Lung (tissue), 12 donors: Measurements from ENCODE around the gene MOSMO. TPM values are rescaled to one million over a fixed set of nuclear protein-coding genes. Genes with fewer than 3 reads are reported as not detected.
A peak's percentile ranks its signal among the peaks of the same experiment; 100 is the strongest.

Source experiments
- ATAC-seq: fragments of 200-7000 bp; cut with Tn5 transposase; one replicate; pipeline ENCODE4 v1.9.1; 2020; ENCODE audit warnings: moderate number of reproducible peaks; ENCODE audit not compliant: insufficient read depth, low FRiP score
- DNase-seq, 3 donors: peaks; one replicate each; pipeline ENCODE4 v3.0.0-alpha.2; 2013 to 2017
- H3K27ac ChIP-seq, 2 donors: one replicate each; pipeline ENCODE4 v1.5.1; 2013; ENCODE audit warnings: mild to moderate bottlenecking in 2 of 2, moderate library complexity in 2 of 2, control low read depth in 1 of 2, inconsistent platforms in 1 of 2, low read depth in 1 of 2, low read length in 1 of 2
- H3K27me3 ChIP-seq, 3 donors: one replicate each; pipeline ENCODE4 v1.5.1; 2013; ENCODE audit warnings: low read length in 2 of 3; ENCODE audit not compliant: control insufficient read depth in 3 of 3, insufficient read depth in 3 of 3
- H3K36me3 ChIP-seq, 4 donors: one replicate each; pipeline ENCODE4 v1.5.1; 2013; ENCODE audit warnings: low read length in 4 of 4, mild to moderate bottlenecking in 1 of 4, moderate library complexity in 1 of 4; ENCODE audit not compliant: control insufficient read depth in 4 of 4, insufficient read depth in 4 of 4
- H3K4me1 ChIP-seq, 5 donors: one replicate each; pipeline ENCODE4 v1.5.1; 2013; ENCODE audit warnings: low read length in 5 of 5, mild to moderate bottlenecking in 2 of 5, moderate library complexity in 1 of 5; ENCODE audit not compliant: control insufficient read depth in 5 of 5, insufficient read depth in 5 of 5
- H3K4me3 ChIP-seq: one replicate; pipeline ENCODE4 v1.5.1; 2013; ENCODE audit warnings: mild to moderate bottlenecking, control low read depth, moderate library complexity
- H3K9ac ChIP-seq, 2 donors: one replicate each; pipeline ENCODE4 v1.5.1; 2013; ENCODE audit warnings: low read length in 2 of 2, control low read depth in 1 of 2; ENCODE audit not compliant: insufficient read depth in 1 of 2
- H3K9me3 ChIP-seq, 4 donors: one replicate each; pipeline ENCODE4 v1.5.1; 2013; ENCODE audit warnings: low read length in 3 of 4, mild to moderate bottlenecking in 1 of 4, moderate library complexity in 1 of 4; ENCODE audit not compliant: control insufficient read depth in 4 of 4, insufficient read depth in 3 of 4
- WGBS, 2 donors: extraction: QIAGEN DNeasy Blood & Tissue Kit; methylation state at CpG; one replicate each; pipeline ENCODE4 v1.1.7; 2013; 5-methylcytosine and 5-hydroxymethylcytosine counted together
- polyA plus RNA-seq, 2 donors: library from polyadenylated mRNA; stranded (reverse); fragments of 200-250 nt; gene quantifications; one replicate each; pipeline ENCODE4 v1.2.1, GENCODE V29; 2013
- total RNA-seq, 2 donors: library from RNA; depleted of rRNA in 1 of 2; stranded (reverse); fragments of >200 nt in 1 of 2; gene quantifications; one replicate each; pipeline ENCODE4 v1.2.1, GENCODE V29; 2014 to 2021
- TF ChIP-seq, protein P1 (sequence below): IDR thresholded peaks from 2 replicates; pipeline ENCODE4 v1.5.1; 2012; ENCODE audit warnings: mild to moderate bottlenecking; ENCODE audit errors: control extremely low read depth, extremely low read depth
- donor health status: control.
- donor health status: control.
- donor health status: Bipolar disorder and iron deficiency.
- donor health status: healthy.
- donor health status: DM: yes; HTN: yes; CAD: no.

The MOSMO gene
- total and polyA plus RNA-seq, 4 donors: 10.3 to 30.6 (median 11.3) TPM

DNA sequence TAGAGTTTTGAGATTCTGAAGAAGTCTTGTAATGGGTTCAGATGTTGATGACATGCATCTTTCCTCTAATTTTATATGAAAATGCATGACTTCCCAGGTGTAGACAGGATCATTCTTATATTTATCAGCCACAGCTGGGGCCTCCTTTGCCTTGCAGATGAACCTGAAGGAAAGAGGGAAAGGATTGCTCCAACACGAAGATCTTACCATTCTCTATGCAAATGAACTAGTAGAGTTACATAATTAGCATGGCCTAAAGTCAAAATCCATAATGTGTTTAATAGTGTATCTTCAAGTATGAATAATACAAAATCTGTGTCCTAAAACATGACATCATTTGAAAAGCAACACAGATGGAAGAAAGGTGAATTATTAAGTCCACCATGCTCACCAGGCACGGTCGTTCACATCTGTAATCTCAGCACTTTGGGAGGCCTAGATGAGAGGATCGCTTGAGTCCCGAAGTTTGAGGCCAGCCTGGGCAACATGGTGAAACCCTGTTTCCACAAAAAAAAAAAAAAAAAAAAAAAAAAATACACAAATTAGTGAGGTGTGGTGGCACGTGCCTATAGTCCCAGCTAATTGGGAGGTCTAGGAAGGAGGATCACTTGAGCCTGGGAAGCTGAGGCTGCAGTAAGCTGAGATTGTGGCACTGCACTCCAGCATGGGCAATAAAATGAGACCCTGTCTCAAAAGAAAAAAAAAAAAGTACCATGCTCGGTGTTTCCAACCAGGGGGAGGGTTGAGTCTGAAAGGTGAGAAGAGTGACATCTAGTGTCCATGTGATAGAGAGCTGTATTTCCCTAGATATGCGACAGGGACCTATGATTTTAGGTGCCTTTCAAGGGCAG lies 90.7 kb downstream of the MOSMO start:
- DNase-seq: peak in 2 of 3 donors; percentile 51 to 65
- TF ChIP-seq, protein P1, sequence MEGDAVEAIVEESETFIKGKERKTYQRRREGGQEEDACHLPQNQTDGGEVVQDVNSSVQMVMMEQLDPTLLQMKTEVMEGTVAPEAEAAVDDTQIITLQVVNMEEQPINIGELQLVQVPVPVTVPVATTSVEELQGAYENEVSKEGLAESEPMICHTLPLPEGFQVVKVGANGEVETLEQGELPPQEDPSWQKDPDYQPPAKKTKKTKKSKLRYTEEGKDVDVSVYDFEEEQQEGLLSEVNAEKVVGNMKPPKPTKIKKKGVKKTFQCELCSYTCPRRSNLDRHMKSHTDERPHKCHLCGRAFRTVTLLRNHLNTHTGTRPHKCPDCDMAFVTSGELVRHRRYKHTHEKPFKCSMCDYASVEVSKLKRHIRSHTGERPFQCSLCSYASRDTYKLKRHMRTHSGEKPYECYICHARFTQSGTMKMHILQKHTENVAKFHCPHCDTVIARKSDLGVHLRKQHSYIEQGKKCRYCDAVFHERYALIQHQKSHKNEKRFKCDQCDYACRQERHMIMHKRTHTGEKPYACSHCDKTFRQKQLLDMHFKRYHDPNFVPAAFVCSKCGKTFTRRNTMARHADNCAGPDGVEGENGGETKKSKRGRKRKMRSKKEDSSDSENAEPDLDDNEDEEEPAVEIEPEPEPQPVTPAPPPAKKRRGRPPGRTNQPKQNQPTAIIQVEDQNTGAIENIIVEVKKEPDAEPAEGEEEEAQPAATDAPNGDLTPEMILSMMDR: peak; percentile 24
- 53 to 60% methylated on average over 8 of the region's 8 CpGs for WGBS, 2 donors

DNA sequence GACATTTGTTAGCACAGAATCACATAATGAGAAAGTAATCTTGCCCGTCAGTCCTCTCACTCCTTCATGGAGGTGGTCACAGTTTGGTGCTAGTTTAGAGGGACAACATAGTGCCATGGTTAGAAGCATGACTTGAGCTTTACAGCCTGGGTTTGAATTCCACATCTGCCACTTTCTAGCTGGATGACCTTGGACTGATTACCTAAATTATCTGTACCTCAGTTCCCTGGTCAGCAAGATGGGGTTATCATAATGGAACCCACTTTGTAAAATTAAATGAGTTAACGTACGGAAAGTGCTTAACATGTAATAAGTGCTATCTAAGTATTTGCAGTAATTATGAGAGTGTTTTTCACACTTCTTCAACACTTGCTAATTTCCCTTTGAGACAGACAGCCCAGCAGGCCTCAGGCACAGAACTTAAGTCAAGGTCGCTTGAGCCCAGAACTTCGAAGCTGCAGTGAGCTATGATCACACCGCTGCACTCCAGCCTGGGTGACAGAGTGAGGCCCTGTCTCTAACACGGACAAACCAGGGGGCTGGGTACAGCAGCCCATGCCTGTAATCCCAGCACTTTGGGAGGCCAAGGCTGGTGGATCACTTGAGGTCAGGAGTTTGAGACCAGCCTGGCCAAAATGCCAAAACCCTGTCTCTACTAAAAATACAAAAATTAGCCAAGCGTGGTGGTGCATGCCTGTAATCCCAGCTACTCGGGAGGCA lies 91.5 kb downstream of the MOSMO start:
- Histone ChIP-seq H3K27ac (no peak overlapping the region), H3K9me3 (no peaks in the 10 kb centered on the region), H3K27me3 (no peaks in the 10 kb centered on the region), H3K9ac (no peak overlapping the region), H3K4me1 (no peaks in the 10 kb centered on the region), H3K4me3 (no peak overlapping the region), H3K36me3 (no peaks in the 10 kb centered on the region)
- ATAC-seq (no peak), DNase-seq (no peak)
- WGBS, 2 donors: 79 to 88% methylated on average over 9 of the region's 9 CpGs
- TF ChIP-seq, protein P1: no peak

More for the DNA sequence above, 90.7 kb downstream of the MOSMO start:
- H3K4me3 ChIP-seq: no peak overlapping the region
- no peak overlapping the region for H3K27ac ChIP-seq
- no peaks in the 10 kb centered on the region for H3K27me3 ChIP-seq
- no peak for ATAC-seq
- H3K9ac ChIP-seq: no peak overlapping the region
- H3K4me1 ChIP-seq: peaks cover 0 to 2% (median 0%) of the 10 kb centered on the region in 5 donors
- no peaks in the 10 kb centered on the region for H3K9me3 ChIP-seq
- H3K36me3 ChIP-seq: no peaks in the 10 kb centered on the region

DNA sequence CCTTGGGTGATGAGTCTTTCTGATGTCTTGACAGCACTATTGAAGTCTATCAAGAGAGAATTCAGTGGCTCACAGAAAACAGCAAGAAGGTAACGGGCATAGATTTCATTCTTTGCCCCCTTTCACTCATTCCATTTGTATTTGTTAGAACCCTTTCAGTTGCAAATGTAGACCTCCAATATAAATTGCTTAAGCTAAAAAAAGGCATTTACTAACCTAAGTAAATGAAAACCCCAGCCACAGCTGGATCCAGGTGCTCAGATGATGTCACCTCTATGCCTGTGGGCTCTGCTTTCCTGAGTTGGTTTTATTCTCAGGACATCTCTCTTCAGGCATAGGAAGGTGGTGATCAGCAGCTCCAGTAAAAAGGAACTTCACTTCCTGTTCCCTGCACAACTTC lies 95.5 kb downstream of the MOSMO start:
- H3K36me3 ChIP-seq: no peaks in the 10 kb centered on the region
- H3K27me3 ChIP-seq: no peaks in the 10 kb centered on the region
- ATAC-seq: no peak
- TF ChIP-seq, protein P1: no peak
- H3K27ac ChIP-seq: no peak overlapping the region
- H3K9ac ChIP-seq: no peak overlapping the region
- DNase-seq: no peak
- 82 to 96% methylated on average over 1 of the region's 1 CpG for WGBS, 2 donors
- no peaks in the 10 kb centered on the region for H3K9me3 ChIP-seq
- no peak overlapping the region for H3K4me3 ChIP-seq
- H3K4me1 ChIP-seq: no peaks in the 10 kb centered on the region
